Endothelial cell (in vitro differentiated cells): ENCODE results near the gene CACNA1B. TPM values are rescaled to one million over a fixed set of nuclear protein-coding genes. Genes with fewer than 3 reads are reported as not detected.

ENCODE experiments used
- DNase-seq: peaks from one replicate; pipeline ENCODE4 v3.0.0; 2021; ENCODE audit warnings: low spot score
- H3K27ac Mint-ChIP-seq: one replicate; pipeline ENCODE4 v1.8.0; 2021; ENCODE audit warnings: mixed read lengths, inconsistent platforms; ENCODE audit not compliant: unreplicated experiment
- H3K27me3 Mint-ChIP-seq: one replicate; pipeline ENCODE4 v1.8.0; 2021; ENCODE audit warnings: mild to moderate bottlenecking, moderate library complexity, mixed read lengths, inconsistent platforms; ENCODE audit not compliant: unreplicated experiment
- H3K36me3 Mint-ChIP-seq: one replicate; pipeline ENCODE4 v1.8.0; 2021; ENCODE audit warnings: mild to moderate bottlenecking, low read depth, mixed read lengths, inconsistent platforms; ENCODE audit not compliant: unreplicated experiment
- H3K4me1 Mint-ChIP-seq: one replicate; pipeline ENCODE4 v1.8.0; 2021; ENCODE audit warnings: mild to moderate bottlenecking, mixed read lengths, inconsistent platforms; ENCODE audit not compliant: unreplicated experiment
- H3K4me3 Mint-ChIP-seq: one replicate; pipeline ENCODE4 v1.8.0; 2021; ENCODE audit warnings: mild to moderate bottlenecking, mixed read lengths, inconsistent platforms; ENCODE audit not compliant: unreplicated experiment
- H3K9me3 Mint-ChIP-seq: one replicate; pipeline ENCODE4 v1.8.0; 2021; ENCODE audit warnings: mixed read lengths, inconsistent platforms; ENCODE audit not compliant: unreplicated experiment
- total RNA-seq: library from RNA; stranded (reverse); fragmentation: NEBNext Ultra II Directional; extraction: Animal tissue kit (Norgen Biotek cat#: 25700); gene quantifications from one replicate; pipeline ENCODE4 v1.2.1, GENCODE V29; 2021; ENCODE audit not compliant: unreplicated experiment
- TF ChIP-seq, protein P1 (sequence below): fragments of 200-600 bp; sonication (generic); IDR thresholded peaks from one replicate; pipeline ENCODE4 v1.5.0; 2021; ENCODE audit warnings: antibody characterized with exemption; ENCODE audit not compliant: unreplicated experiment

CACNA1B gene
- total RNA-seq, 1 donor from 2014 or later = 2.0 TPM

DNA sequence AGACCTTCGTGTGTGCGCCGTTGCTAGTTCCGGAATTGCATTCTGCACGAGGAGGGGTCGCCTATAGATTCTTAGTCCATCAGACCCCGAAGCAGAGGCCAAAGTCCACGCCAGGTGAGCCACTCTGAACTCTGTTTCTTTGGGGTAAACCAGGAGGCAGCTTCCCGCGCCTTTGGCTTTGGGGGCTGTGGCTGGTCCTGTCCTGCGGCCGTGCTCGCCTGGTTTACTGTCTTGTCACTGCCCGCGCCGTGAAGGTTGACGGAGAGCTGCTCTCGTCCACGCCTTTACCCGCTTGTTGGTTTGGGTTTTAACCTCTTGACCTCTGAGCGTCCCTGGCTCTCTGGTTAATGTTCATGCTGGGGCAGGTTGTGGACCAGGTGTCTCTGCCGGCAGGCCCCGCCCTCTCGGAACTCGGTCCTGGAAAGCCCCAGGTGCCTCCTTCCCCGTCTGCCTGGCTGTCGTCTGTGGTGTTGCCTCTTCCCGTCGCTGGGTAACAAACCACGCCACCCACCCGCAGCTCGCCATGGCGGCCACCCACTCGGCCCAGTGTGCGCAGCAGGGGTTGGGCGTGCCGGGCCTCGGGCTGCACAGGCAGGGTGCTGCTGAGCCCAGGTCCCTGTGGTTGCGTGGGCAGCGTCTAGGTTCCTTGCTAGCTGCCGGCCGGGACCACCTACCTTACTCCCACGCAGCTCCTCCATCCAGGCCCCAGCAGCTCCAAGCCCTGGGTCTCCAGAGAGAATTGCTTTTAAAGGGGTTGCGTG is 44.6 kb upstream of the CACNA1B start:
- H3K4me1 Mint-ChIP-seq = no peaks in the 10 kb centered on the region
- peaks cover 20% of the 10 kb centered on the region for H3K36me3 Mint-ChIP-seq
- H3K27me3 Mint-ChIP-seq = peaks cover 9% of the 10 kb centered on the region
- H3K27ac Mint-ChIP-seq = no peak overlapping the region
- H3K9me3 Mint-ChIP-seq = no peaks in the 10 kb centered on the region
- TF ChIP-seq, protein P1, sequence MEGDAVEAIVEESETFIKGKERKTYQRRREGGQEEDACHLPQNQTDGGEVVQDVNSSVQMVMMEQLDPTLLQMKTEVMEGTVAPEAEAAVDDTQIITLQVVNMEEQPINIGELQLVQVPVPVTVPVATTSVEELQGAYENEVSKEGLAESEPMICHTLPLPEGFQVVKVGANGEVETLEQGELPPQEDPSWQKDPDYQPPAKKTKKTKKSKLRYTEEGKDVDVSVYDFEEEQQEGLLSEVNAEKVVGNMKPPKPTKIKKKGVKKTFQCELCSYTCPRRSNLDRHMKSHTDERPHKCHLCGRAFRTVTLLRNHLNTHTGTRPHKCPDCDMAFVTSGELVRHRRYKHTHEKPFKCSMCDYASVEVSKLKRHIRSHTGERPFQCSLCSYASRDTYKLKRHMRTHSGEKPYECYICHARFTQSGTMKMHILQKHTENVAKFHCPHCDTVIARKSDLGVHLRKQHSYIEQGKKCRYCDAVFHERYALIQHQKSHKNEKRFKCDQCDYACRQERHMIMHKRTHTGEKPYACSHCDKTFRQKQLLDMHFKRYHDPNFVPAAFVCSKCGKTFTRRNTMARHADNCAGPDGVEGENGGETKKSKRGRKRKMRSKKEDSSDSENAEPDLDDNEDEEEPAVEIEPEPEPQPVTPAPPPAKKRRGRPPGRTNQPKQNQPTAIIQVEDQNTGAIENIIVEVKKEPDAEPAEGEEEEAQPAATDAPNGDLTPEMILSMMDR = no peak
- no peak for DNase-seq
- no peak overlapping the region for H3K4me3 Mint-ChIP-seq

DNA sequence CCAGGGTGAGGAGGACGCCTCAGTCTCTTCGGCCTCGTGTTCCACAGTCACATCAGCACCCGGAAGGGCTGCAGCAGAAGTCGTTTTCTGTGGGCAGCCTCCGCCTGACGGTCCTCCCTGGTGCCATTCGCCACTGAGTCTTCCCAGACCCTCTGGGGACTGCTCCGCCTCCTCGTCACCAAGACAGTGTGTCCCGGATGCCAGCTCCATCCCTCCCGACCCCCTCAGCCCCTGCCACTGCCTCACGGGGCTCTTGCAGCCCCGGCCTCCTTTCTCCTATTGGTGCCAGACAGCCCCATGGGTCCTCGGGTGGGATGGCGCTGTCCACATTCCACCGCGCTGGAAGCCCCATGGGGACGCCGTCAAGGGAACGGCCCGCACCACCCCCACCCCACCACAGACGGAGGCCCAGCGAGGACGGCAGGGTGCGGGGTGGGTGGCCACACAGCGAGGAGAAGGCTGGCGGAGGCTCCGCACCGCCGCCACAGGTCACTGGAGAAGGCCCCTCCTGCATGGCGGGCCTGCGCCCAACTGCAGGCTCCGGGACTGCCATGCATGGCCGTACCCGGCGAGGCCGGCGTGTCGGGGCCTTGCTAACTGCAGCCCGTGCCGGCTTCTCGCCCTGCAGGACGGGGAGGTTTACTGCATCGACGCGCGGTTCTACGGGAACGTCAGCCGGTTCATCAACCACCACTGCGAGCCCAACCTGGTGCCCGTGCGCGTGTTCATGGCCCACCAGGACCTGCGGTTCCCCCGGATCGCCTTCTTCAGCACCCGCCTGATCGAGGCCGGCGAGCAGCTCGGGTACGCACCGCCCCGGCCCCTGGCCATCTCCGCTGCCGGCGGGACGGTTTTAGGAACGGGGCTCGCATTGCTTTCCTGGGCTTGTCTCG is 43.6 kb upstream of the CACNA1B start:
- Mint-ChIP-seq H3K36me3 (peaks cover 24% of the 10 kb centered on the region), H3K4me1 (no peaks in the 10 kb centered on the region), H3K27me3 (peaks cover 14% of the 10 kb centered on the region), H3K27ac (no peak overlapping the region), H3K9me3 (no peaks in the 10 kb centered on the region), H3K4me3 (no peak overlapping the region)
- no peak for DNase-seq
- TF ChIP-seq, protein P1 = no peak

DNA sequence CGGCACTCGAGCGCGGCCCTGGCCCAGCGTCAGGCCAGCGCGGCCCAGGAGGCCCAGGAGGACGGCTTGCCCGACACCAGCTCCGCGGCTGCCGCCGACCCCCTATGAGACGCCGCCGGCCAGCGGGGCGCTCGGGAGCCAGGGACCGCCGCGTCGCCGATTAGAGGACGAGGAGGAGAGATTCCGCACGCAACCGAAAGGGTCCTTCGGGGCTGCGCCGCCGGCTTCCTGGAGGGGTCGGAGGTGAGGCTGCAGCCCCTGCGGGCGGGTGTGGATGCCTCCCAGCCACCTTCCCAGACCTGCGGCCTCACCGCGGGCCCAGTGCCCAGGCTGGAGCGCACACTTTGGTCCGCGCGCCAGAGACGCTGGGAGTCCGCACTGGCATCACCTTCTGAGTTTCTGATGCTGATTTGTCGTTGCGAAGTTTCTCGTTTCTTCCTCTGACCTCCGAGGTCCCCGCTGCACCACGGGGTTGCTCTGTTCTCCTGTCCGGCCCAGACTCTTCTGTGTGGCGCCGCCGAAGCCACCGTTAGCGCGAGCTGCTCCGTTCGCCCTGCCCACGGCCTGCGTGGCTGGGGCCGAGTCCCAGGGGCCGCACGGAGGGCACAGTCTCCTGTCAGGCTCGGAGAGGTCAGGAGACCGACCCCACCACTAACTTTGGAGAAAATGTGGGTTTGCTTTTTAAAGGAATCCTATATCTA is 42.6 kb upstream of the CACNA1B start:
- Mint-ChIP-seq H3K4me1 (no peaks in the 10 kb centered on the region), H3K27ac (no peak overlapping the region), H3K36me3 (peaks cover 17% of the 10 kb centered on the region), H3K27me3 (peaks cover 16% of the 10 kb centered on the region), H3K9me3 (no peaks in the 10 kb centered on the region), H3K4me3 (peak overlapping the region; percentile 25)
- no peak for DNase-seq
- TF ChIP-seq, protein P1 = no peak

DNA sequence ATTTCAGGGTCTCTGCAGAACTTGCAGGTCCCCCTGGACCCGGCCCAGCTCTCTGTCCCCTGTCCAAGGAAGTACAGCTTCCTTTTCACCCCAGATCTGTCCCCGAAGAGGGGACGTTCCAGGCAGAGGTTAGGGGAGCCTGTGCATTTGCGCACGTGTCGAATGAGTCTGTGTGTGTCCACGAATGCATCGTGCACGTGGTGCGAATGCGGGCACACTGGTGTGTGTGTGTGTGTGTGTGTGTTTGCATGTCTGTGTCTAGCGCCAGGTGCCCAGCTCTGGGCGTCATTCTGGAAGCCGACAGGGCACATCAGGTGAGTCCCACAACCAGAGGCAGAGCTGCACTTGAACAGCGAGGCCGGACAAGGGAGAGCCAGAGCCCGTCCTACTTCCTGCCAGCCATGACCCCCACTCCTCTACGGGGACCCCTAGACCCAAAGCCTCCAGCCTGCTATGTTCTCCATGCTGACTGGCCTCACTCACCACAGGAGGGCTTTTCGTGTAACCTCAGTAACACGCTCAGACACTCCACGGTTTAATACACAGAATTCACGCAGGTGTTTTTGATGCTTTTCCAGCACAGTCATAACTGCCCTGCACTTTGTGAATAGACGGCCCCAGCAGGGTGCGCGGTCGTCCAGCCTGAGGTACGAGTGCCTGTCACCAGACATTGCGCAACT is 41.3 kb upstream of the CACNA1B start:
- no peaks in the 10 kb centered on the region for H3K4me1 Mint-ChIP-seq
- peaks cover 16% of the 10 kb centered on the region for H3K27me3 Mint-ChIP-seq
- TF ChIP-seq, protein P1 = no peak
- H3K27ac Mint-ChIP-seq = no peak overlapping the region
- no peak for DNase-seq
- H3K9me3 Mint-ChIP-seq = no peaks in the 10 kb centered on the region
- peaks cover 16% of the 10 kb centered on the region for H3K36me3 Mint-ChIP-seq
- H3K4me3 Mint-ChIP-seq = no peak overlapping the region
